Prostate gland (tissue), 2 donors: Measurements from ENCODE around the gene PDZD4.

ENCODE experiments used
- POLR2A ChIP-seq: fragments of 450-650 bp; IDR thresholded peaks from one replicate; pipeline ENCODE4 v1.6.1; 2016; ENCODE audit warnings: antibody characterized with exemption, mild to moderate bottlenecking
- TF ChIP-seq, protein P1 (sequence below), 4 experiments: fragments of 200-600 bp in 2 of 4; fragments of 450-650 bp in 2 of 4; sonication (generic) in 2 of 4; IDR thresholded peaks; 1 replicate in 3 of 4; 2 replicates in 1 of 4; pipeline ENCODE4 v1.5.1; 2016 to 2019; ENCODE audit warnings: antibody characterized with exemption in 4 of 4, mild to moderate bottlenecking in 2 of 4, moderate library complexity in 2 of 4

DNA sequence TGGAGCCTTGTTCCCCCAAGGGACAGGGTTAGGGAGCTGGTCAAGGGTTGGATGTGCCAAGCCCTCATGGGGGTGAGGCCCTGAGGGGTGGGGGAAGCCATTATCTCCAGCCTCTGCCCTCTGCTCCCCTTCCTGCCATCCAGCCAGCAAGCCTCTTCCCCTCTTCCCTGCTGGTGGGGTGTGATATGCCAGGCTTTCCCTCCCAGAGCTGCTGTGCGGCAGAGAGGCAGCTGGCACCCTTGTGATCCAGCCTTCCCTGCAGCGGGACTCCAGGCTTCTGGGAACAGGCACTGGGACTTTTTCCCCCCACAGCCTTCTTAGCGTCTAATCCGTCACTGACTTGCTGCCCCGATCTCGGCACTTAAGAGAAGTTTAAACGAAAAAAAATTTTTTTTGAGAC is 29.6 kb downstream of the PDZD4 start:
- TF ChIP-seq, protein P1, sequence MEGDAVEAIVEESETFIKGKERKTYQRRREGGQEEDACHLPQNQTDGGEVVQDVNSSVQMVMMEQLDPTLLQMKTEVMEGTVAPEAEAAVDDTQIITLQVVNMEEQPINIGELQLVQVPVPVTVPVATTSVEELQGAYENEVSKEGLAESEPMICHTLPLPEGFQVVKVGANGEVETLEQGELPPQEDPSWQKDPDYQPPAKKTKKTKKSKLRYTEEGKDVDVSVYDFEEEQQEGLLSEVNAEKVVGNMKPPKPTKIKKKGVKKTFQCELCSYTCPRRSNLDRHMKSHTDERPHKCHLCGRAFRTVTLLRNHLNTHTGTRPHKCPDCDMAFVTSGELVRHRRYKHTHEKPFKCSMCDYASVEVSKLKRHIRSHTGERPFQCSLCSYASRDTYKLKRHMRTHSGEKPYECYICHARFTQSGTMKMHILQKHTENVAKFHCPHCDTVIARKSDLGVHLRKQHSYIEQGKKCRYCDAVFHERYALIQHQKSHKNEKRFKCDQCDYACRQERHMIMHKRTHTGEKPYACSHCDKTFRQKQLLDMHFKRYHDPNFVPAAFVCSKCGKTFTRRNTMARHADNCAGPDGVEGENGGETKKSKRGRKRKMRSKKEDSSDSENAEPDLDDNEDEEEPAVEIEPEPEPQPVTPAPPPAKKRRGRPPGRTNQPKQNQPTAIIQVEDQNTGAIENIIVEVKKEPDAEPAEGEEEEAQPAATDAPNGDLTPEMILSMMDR (IDR thresholded peaks at IDR 0.05): no peak
- TF ChIP-seq POLR2A: no peak
